ENCODE data around the gene SUGCT. TPM values are rescaled to one million over a fixed set of nuclear protein-coding genes. Genes with fewer than 3 reads are reported as not detected.
"Not testable (repeated sequence)": the region's sequence is repeated elsewhere in the genome, so short reads cannot be mapped to it uniquely, and the experiment has no call there.

Gene SUGCT
- total RNA-seq, 1 experiment from 2014 or later = 15.3 TPM

DNA sequence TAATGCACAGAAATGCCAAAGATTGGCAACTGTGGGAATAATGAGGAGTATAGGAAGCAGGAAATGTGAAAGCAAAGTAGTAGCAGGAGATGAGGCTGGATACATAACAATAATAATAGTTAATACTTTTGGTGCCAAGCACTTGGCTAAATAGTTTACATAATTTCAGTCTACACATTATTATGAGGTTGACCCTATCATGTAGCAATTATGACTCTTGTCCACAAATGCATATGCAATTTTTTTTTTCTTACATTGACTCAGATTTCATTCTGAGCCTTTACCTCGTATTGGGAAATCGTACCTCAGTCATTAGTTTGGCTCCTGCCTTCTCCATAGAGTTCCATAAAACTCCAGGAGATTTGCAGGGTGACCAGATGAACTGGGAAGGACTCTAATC lies 219.9 kb downstream of the SUGCT start:
- no peak for DNase-seq (ENCODE audit: low spot score)
- in situ Hi-C loops (cut with HindIII; ENCODE audit: low sequenced_read_pairs) = no loop called here

DNA sequence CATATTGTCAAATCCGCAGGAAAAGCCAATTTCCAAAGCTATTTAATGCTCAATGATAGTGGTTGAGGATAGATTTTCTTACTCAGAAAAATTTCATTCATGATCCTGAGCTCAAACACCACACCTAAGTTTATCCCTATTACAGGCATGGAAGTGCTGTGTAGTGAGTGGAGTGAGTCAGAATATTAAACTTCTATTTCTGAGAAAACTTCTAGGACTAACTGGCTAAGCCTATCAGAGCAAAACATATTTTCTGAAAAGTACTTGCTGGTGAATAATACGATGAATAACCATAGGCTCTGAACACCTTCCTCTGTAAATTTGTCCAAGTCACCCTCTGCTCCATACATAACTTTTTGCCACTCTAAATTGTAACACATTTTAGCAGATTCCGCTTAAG lies 221.5 kb downstream of the SUGCT start:
- in situ Hi-C loops (cut with HindIII; ENCODE audit: low sequenced_read_pairs) = no loop called here
- DNase-seq (ENCODE audit: low spot score) = no peak

DNA sequence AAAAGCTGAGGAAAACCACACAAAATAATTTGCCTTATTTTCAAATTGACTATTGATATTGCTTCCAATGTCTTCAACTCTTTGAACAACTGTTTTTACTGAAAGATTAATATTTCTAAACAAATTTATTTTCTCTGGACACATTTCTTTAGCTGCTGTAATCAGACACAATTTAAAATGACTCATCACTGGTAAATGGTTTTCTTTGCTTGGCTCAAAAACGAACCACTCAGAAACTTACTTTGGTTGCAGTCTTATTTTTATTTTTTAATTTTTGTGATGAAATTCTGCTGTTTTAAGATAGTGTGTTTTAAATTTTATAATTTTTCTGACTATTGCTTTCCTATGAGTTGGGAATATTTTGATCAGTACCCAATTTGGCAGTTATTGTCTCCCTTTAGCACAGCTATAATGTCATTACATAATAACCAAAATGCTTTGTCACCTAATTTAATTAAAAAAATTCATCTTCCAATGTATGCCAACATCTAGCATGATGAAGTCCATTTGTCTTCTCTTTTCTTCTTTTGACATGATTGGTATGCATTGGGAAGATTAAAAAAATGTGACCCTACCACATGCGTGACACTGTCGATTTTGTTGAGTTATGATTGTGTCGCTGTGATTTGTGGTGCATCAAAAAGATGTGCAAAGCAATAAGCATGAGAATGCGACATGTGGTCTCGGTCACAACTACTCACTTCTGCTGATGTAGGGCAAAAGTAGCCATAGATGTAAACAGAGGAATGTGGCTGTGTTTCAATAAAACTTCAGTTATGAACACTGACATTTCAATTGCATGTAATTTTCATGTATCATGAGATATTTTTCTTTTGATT lies 222.3 kb downstream of the SUGCT start:
- in situ Hi-C loops (cut with HindIII; ENCODE audit: low sequenced_read_pairs) = no loop called here
- no peak for DNase-seq (ENCODE audit: low spot score)

DNA sequence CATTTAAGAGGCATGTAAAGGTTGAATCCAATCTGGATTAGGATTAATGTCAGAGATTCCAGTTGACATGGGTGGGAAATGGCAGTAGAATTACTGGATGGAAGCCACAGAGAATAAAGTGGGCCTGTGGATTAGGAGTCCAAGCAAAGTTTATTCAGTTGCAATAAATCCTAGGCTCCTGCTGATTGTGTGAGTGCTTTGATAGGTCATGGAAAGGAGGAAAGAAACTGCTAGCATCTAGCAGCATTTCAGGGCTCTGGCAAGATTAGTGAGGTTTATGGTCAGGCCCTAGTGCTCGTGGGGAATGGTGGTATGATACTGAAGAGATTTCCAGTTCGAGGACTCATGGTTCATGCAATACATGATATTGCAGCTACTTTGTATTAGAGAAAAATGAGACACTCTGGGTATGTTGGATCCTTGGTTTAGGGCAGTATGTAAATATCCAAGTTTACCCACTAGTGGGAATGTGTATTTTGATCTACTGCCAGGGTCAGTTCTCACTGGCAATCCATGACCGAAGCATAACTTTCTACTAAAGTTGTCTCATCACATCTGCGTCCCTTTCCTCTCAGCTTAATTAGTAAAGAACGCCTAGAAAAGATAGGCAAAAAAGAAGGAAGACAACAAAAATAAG lies 235.0 kb downstream of the SUGCT start:
- in situ Hi-C loops (cut with HindIII; ENCODE audit: low sequenced_read_pairs) = no loop called here
- no peak for DNase-seq (ENCODE audit: low spot score)

DNA sequence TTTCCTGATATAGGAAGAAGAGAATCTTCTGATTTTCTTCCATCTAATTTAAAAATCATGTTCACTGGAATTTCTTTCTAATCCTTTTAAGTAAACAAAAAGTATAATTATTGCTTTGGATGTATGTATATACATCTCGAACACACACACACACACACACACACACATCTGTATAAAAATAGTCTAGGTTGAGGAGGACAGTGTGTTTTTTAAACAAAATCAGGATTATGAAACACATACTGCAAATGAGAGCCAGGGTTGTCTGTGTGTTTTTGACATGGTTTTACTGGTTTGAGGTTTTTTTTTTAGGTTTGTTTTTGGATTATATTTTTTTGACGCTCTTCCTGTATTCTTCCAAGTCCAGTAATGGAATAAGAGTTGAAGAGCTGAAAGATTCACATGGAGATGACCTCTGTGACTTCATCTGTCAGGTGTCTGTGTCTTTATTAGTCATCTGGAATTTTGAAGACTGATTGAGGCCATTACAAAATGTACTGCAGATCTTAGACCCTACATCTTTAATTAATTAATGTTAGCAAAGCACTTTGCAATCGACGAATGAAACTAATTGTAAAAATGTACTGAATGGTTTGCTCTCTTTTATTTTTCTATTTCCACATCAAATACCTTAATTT lies 237.1 kb downstream of the SUGCT start:
- in situ Hi-C loops (cut with HindIII; ENCODE audit: low sequenced_read_pairs) = no loop called here
- DNase-seq (ENCODE audit: low spot score) = no peak

DNA sequence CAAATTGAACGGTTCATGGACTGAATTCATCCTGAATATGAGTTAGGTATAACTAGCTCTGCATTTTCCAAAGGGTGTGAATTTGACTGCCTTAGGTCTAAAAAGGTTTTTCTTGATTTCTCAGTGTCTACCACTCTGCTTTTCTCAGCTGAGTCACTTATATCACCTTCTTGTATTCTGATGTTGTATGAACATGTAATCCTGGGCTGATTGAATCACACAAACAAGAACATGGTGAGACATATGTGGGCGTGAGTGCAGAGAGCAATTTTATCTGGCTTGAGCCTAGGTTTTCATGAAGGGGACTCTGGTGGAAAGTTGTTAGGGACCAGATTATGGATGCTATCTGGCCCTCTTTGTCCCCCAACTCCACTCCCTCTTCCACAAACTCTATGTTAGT lies 239.8 kb downstream of the SUGCT start:
- no peak for DNase-seq (ENCODE audit: low spot score)
- in situ Hi-C loops (cut with HindIII; ENCODE audit: low sequenced_read_pairs) = no loop called here

DNA sequence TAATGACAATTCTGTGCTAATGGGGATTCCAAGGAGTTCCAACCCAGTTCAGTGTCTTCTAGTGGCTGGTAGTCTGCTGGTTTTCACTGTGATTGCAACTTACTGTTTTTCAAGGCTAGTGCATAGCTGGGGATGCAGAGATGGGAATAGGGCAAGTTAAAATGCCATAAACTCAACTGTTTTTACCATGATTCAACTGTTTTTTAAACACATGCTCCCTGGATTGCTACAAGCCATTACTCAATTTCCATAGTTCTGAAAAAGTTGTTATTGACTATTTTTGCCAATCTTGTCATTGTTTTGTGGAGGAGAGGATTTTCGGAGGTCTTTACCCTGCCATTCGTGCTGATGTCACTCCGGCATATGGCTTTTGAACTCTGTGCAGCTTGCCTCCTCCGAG lies 245.3 kb downstream of the SUGCT start:
- no peak for DNase-seq (ENCODE audit: low spot score)
- in situ Hi-C loops (cut with HindIII; ENCODE audit: low sequenced_read_pairs) = no loop called here

DNA sequence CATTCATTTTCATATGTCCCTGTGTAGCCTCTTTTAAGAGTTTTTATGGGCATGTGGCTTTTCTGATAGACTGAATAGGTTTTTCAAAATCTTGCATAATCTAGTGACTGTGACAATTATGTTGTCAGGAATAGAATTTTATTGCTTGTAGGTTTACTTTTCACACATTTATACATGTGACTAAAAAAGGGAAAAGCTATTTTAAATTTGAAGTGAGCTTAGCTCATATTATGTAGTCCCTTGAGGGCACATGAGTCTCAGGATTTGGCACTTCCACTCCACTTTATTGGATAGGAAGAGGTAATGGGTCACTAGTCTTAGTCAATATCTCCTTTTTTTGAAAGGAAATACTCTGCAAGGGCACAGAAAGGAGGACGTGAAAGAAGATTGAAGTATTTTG lies 247.3 kb downstream of the SUGCT start:
- DNase-seq (ENCODE audit: low spot score) = no peak
- in situ Hi-C loops (cut with HindIII; ENCODE audit: low sequenced_read_pairs) = no loop called here

DNA sequence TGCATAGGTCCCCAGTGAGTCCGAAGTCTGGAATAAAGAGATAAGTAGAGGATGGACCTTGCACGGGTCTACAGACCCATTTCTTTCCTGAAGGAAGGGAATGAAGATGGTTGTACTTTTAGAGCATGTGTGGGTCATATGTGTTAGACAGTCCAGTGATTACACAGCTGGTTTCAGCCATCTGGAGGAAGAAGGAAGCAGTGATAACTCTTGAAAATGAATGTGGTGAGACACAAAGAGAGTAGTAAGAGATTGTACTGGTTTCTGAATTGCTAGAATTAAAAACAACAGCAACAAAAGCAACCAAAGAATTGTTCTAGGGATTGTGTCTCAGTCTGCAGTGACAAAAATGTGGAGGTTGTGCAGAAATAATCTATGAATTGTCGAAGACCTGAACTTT lies 258.9 kb downstream of the SUGCT start:
- in situ Hi-C loops (cut with HindIII; ENCODE audit: low sequenced_read_pairs) = no loop called here
- DNase-seq (ENCODE audit: low spot score) = no peak

DNA sequence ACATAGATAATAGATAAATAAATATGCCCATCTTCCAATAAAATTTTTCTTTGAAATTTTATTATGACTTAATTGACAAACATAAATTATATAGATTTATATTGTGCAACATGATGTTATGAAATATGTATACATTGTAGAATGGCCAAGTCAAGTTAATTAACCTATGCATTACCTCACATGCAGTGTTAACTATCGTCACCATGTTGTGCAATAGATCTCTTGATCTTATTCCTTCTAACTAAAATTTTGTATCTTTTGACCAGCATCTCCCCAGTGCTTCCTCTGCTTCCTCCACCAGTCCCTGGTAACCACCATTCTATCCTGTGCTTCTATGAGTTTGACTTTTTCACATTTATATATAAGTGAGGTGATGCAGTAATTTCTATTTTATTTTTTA lies 259.6 kb downstream of the SUGCT start:
- in situ Hi-C loops (cut with HindIII; ENCODE audit: low sequenced_read_pairs) = no loop called here

DNA sequence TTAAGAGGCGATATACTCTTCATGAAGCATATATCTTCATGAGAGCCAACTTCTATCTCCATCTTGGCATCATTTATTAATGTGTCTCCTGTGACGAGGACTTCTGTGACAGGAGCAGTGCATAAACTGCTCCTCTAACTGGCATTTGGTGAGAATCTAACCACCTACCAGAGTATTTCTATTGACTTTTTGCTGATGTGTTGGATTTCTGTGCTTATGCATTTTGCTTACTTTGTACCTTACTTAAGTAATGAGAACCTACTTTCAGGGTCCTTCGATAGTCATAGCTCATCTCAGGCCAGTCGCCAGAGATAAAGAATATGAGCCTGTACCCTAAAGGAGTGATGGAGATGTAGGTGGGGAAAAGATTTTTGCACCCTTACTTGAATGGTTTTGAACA lies 265.7 kb downstream of the SUGCT start:
- in situ Hi-C loops (cut with HindIII; ENCODE audit: low sequenced_read_pairs) = no loop called here

More for the DNA sequence above, 259.6 kb downstream of the SUGCT start:
- DNase-seq (ENCODE audit: low spot score) = no peak

DNA sequence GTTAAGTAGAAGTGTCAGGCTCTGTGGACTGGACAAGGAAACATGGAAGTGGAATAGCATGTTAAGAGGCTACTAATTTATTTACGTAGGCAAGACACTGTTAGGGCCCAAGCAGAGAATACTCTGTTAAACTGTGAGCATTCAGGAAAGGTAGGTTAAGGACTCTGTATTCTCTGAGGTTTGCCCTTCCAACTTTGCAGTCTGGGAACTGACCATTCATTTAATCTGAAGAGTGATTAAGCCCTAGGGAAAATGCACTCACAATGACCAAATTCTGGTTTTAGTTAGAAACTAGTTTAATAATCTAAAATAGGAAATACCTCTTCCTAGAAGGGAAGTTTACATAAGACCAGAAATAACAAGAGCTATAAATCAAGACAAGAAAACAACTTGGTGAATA lies 266.6 kb downstream of the SUGCT start:
- no peak for DNase-seq (ENCODE audit: low spot score)
- in situ Hi-C loops (cut with HindIII; ENCODE audit: low sequenced_read_pairs) = no loop called here

More for the DNA sequence above, 265.7 kb downstream of the SUGCT start:
- DNase-seq (ENCODE audit: low spot score) = no peak

DNA sequence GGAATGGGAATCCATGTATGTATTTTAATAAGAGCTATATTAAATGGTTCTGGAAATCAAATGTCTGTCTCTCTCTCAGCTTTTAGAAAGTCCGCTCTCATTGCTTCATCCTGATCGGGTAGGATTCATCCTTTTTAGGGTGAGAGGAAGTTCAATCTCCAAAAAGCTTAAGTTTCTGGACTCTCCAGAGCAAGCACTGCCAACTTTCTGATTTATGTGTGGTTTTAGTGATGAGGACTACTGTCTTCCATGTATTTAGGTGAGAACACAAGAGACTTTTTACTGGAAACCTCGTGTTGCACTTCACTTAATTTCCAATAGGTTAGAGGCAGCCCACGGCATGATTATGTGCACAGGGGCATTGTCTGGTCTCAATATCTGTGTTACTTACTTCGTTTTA lies 267.9 kb downstream of the SUGCT start:
- in situ Hi-C loops (cut with HindIII; ENCODE audit: low sequenced_read_pairs) = no loop called here
- DNase-seq (ENCODE audit: low spot score) = no peak

DNA sequence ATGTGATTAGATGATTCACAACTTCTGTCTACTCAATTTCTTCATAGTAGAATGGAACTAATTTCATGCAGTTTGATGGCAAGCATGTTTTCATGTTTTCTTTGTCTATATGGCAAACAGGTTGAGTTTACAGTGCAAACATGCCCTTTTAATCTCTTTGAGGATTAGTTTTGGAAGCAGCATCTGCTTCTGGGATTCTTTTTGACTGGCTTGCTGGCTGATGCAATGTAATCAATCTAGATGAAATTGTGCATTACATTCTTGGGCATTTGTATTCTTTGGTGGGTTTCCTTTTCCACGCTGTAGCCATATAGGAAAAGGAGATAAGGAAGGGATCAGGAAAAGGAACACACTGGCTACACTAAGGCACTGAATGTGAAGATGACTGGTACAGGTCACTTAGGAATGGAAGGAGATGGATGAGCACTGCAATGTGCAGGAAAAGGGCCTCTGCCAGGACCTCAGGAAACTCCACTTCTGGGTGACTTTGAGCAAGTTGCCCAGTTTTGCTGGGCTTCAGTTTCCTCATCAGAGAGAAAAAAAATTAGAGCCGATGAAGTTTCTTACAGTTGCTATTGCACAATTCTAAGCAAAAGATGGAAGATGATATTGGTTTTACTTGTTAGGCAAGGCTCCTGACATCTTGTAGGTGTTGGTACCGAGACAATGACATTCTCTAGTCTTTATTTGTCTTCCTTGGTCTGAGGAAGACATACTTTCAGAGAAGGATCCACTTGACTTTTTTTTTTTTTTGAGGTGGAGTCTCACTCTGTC lies 269.1 kb downstream of the SUGCT start:
- DNase-seq (ENCODE audit: low spot score) = no peak
- in situ Hi-C loops (cut with HindIII; ENCODE audit: low sequenced_read_pairs) = no loop called here

DNA sequence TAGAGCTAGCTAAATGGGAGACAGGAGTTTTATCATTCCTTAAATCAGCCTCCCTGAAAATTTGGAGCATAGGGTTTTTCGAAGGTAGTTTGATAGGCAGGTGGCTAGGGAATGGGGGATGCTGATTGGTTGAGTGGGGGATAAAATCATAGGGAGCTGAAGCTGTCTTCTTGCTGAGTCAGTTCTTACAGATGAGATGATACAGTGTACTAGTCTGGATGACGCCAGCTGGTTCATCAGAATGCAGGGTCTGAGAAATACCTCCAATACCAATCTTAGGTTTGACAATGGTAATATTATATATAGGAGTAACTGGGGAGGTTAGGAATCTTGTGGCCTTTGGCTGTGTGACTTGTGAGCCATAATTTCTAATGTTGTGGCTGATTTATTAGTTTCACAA lies 271.2 kb downstream of the SUGCT start:
- in situ Hi-C loops (cut with HindIII; ENCODE audit: low sequenced_read_pairs) = no loop called here

DNA sequence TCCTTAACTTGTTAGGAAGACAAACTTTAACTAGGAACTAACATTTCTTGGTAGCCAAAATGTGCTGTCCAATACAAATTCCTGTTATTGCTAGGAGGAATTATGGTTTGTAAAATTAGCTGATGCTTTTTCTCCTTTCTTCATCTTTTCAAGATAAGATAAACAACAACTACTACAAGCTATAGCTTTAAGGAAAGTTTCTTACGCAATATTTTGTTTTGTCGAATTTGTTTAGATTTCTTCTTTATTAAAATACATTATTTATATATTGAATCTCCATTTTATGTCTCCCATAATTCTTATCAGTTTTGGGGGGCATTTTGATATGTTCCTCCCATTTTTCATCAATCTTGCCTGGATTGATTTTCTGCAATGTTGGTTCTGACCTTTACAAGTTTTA lies 277.5 kb downstream of the SUGCT start:
- in situ Hi-C loops (cut with HindIII; ENCODE audit: low sequenced_read_pairs) = no loop called here
- DNase-seq (ENCODE audit: low spot score) = no peak

More for the DNA sequence above, 271.2 kb downstream of the SUGCT start:
- no peak for DNase-seq (ENCODE audit: low spot score)

DNA sequence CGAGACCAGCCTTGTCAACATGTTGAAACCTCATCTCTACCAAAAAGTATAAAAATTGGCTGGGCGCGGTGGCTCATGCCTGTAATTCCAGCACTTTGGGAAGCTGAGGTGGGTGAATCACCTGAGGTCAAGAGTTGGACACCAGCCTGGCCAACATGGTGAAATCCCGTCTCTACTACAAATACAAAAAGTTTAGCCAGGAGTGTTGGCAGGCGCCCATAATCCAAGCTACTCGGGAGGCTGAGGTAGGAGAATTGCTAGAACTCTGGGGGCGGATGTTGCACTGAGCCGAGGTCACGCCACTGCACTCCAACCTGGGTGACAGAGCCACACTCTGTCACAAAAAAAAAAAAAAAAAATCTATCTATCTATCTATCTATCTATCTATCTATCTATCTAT lies 279.9 kb downstream of the SUGCT start:
- in situ Hi-C loops (cut with HindIII; ENCODE audit: low sequenced_read_pairs); DNase-seq (ENCODE audit: low spot score): not testable (repeated sequence)

DNA sequence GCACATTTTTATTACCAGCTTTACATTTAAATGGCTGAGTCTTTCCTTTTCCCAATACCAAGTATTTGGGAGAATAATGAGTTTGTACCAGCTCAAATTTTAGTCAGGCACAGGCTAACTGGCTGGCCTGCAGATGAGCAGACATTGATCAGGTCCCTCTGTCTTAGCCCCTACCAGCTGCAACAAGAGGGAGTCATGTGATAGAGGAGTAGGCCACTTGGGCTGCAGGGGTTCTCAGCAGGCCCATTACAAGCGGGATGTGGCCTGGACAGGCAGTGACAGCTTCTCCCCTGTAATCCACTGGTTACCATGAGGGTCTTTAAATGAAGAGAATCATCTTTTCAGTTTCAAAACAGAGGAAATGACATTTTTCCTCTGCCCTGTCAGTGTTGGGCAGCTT lies 283.6 kb downstream of the SUGCT start:
- in situ Hi-C loops (cut with HindIII; ENCODE audit: low sequenced_read_pairs) = no loop called here
- DNase-seq (ENCODE audit: low spot score) = no peak

DNA sequence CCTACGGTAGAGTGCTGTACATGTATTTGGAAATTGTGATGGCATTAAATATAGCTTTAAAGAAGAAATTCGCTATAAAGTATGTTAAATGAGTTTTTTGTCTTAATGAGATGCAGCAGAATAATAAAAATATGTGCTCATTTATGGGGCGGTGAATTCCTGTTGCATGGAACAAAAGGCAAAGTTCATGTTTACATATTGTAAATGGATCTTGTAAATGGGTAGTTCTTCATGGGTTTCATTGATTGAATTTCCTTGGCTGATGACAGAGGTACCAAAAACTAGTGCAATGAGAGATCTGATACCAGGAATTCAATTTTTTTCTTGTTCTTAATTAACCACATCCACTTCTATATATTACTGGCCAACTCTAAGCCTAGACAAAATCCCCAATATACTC lies 284.2 kb downstream of the SUGCT start:
- in situ Hi-C loops (cut with HindIII; ENCODE audit: low sequenced_read_pairs) = no loop called here
- DNase-seq (ENCODE audit: low spot score) = no peak

DNA sequence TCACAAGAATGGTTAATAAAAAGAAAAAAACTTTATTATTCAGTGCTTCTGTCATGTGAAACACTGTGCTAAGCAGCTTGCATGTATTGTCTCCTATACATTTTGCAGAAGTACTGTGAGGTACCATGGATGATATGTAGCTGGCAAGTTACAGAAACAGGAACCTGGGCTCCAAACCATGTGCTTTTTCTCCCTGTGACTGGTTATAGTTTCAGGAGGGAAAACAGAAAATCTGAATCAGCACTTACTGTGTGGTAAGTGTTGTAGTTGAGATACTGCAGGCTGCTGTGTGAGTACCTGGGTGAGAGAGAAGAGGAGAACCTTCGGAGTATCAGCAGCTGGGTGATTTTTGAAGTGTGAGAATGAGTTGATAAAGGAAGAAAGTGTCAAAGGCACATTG lies 285.0 kb downstream of the SUGCT start:
- in situ Hi-C loops (cut with HindIII; ENCODE audit: low sequenced_read_pairs) = no loop called here
- no peak for DNase-seq (ENCODE audit: low spot score)

Data from G401 (cell line).